ENCODE results near the gene CSN3. TPM values are rescaled to one million over a fixed set of nuclear protein-coding genes. Genes with fewer than 3 reads are reported as not detected.

The CSN3 gene
- total RNA-seq, 4 donors from 2014 or later: not detected

GRCh38 chr4:70239131-70239883, 3.1 kb upstream of the CSN3 start:
- intact Hi-C loops (cut with DNase I): no loop called here
- TF ChIP-seq, protein P1, sequence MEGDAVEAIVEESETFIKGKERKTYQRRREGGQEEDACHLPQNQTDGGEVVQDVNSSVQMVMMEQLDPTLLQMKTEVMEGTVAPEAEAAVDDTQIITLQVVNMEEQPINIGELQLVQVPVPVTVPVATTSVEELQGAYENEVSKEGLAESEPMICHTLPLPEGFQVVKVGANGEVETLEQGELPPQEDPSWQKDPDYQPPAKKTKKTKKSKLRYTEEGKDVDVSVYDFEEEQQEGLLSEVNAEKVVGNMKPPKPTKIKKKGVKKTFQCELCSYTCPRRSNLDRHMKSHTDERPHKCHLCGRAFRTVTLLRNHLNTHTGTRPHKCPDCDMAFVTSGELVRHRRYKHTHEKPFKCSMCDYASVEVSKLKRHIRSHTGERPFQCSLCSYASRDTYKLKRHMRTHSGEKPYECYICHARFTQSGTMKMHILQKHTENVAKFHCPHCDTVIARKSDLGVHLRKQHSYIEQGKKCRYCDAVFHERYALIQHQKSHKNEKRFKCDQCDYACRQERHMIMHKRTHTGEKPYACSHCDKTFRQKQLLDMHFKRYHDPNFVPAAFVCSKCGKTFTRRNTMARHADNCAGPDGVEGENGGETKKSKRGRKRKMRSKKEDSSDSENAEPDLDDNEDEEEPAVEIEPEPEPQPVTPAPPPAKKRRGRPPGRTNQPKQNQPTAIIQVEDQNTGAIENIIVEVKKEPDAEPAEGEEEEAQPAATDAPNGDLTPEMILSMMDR (IDR thresholded peaks at IDR 0.05): no peak
- no peak for TF ChIP-seq POLR2A (IDR thresholded peaks at IDR 0.05)

GRCh38 chr4:70239884-70240591, 2.4 kb upstream of the CSN3 start:
- intact Hi-C loops (cut with DNase I): no loop called here
- no peak for TF ChIP-seq POLR2A (IDR thresholded peaks at IDR 0.05)
- TF ChIP-seq, protein P1 (IDR thresholded peaks at IDR 0.05): no peak
- Histone ChIP-seq H3K36me3 (no peaks in the 10 kb centered on the region), H3K27ac (no peak overlapping the region), H3K4me3 (replicated peaks in 1 of 3) (no peak overlapping the region), H3K9me3 (no peaks in the 10 kb centered on the region), H3K27me3 (no peaks in the 10 kb centered on the region), H3K4me1 (peaks cover 0 to 9% of the 10 kb centered on the region in 2 donors)
- no peak for DNase-seq
- WGBS, 2 donors: 60 to 64% methylated on average over 5 of the region's 5 CpGs

More at GRCh38 chr4:70239131-70239883, 3.1 kb upstream of the CSN3 start:
- H3K27ac ChIP-seq: no peak overlapping the region
- no peaks in the 10 kb centered on the region for H3K9me3 ChIP-seq
- H3K4me1 ChIP-seq: peaks cover 0 to 9% of the 10 kb centered on the region in 2 donors
- H3K27me3 ChIP-seq: no peaks in the 10 kb centered on the region
- H3K36me3 ChIP-seq: no peaks in the 10 kb centered on the region
- WGBS, 2 donors: 25 to 35% methylated on average over 3 of the region's 3 CpGs
- no peak for DNase-seq
- no peak overlapping the region for H3K4me3 ChIP-seq (replicated peaks in 1 of 3)

DNA sequence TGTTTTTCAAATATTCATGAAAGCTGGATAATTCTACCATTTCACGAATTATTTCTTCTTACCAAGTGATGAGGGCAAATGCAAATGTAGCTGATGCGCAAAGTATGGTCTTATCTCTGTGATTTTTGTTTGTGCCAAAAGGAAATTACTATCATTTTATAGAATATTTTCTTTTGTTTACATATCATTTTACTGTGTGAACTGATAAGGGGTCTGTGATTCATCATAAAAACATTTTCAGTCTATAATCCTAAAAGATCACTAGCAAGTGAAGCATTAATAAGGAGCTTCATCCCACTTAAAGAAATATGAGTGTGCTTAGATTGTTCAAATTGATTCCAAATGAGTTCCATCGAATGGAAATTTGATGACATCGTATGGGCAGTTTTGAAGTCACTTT, 694 bp downstream of the CSN3 start:
- Histone ChIP-seq H3K27ac (no peak overlapping the region), H3K9me3 (no peaks in the 10 kb centered on the region), H3K4me3 (replicated peaks in 1 of 3) (no peak overlapping the region), H3K27me3 (no peaks in the 10 kb centered on the region), H3K4me1 (peaks cover 0 to 9% of the 10 kb centered on the region in 2 donors), H3K36me3 (no peaks in the 10 kb centered on the region)
- WGBS, 2 donors: 67 to 70% methylated on average over 4 of the region's 4 CpGs
- intact Hi-C loops (cut with DNase I): no loop called here
- TF ChIP-seq, protein P1 (IDR thresholded peaks at IDR 0.05): no peak
- no peak for TF ChIP-seq POLR2A (IDR thresholded peaks at IDR 0.05)
- DNase-seq: no peak

DNA sequence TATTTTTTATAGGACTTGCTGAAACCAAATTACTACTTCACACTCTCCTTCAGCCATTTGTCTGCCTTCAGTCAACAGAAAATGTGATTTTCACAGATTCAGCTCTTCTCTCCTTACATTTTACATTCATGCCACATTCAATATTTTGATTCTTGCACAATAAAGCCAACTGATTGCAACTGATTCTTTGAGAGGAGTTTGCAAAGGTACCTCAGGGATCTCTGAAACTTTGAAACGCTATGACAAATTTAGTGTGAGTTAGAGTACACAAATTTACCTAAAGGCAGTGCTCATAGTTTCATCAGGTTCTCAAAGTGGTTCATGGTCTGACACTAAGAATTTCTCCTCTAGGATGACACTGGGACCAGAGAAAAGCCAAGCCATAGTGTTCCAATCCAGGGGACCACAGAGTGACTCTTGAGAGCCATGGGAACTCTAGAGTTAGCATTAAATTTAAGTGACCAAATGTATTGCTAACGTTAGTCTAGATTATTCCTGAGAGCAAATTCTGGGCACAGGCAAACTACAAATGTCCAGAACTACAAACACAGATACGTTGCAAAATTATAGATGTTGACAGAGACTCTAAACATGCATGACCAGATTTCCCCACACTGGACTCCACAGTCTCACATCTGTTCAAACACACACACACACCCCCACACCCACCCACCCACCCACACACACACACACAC, 9.0 kb downstream of the CSN3 start:
- H3K27me3 ChIP-seq: no peaks in the 10 kb centered on the region
- no peak overlapping the region for H3K27ac ChIP-seq
- no peaks in the 10 kb centered on the region for H3K36me3 ChIP-seq
- WGBS, 2 donors: 71 to 80% methylated on average over 3 of the region's 3 CpGs
- no peak for TF ChIP-seq POLR2A (IDR thresholded peaks at IDR 0.05)
- TF ChIP-seq, protein P1 (IDR thresholded peaks at IDR 0.05): no peak
- DNase-seq: no peak
- no peaks in the 10 kb centered on the region for H3K4me1 ChIP-seq
- H3K9me3 ChIP-seq: no peaks in the 10 kb centered on the region
- no peak overlapping the region for H3K4me3 ChIP-seq (replicated peaks in 1 of 3)
- intact Hi-C loops (cut with DNase I): no loop called here
